Suprapubic skin (tissue), 4 donors: ENCODE results near the gene RNPEPL1. TPM values are rescaled to one million over a fixed set of nuclear protein-coding genes. Genes with fewer than 3 reads are reported as not detected.

ENCODE experiments used
- DNase-seq, 2 donors: peaks; one replicate each; pipeline ENCODE4 v3.0.0-alpha.2; 2019; ENCODE audit warnings: low spot score in 2 of 2
- H3K27ac ChIP-seq: fragments of 200-600 bp; sonication (generic); one replicate; pipeline ENCODE4 v1.5.1; 2019
- H3K27me3 ChIP-seq: fragments of 200-600 bp; sonication (generic); one replicate; pipeline ENCODE4 v1.5.1; 2019
- H3K36me3 ChIP-seq: fragments of 200-600 bp; sonication (generic); one replicate; pipeline ENCODE4 v1.5.1; 2019
- H3K4me1 ChIP-seq: fragments of 200-600 bp; sonication (generic); one replicate; pipeline ENCODE4 v1.5.1; 2019
- H3K4me3 ChIP-seq: fragments of 200-600 bp; sonication (generic); one replicate; pipeline ENCODE4 v1.5.1; 2019; ENCODE audit warnings: mild to moderate bottlenecking
- H3K9me3 ChIP-seq: fragments of 200-600 bp; sonication (generic); one replicate; pipeline ENCODE4 v1.5.1; 2019
- CTCF ChIP-seq, 2 donors: fragments of 200-600 bp in 1 of 2; fragments of 450-650 bp in 1 of 2; sonication (generic) in 1 of 2; IDR thresholded peaks; one replicate each; pipeline ENCODE4 v1.5.1; 2016 to 2019; ENCODE audit warnings: antibody characterized with exemption in 2 of 2, mild to moderate bottlenecking in 1 of 2, moderate library complexity in 1 of 2
- EP300 ChIP-seq: sonication (generic); formaldehyde crosslinking; IDR thresholded peaks from one replicate; pipeline ENCODE4 v1.6.1; 2017; ENCODE audit warnings: antibody characterized with exemption
- POLR2A ChIP-seq, 2 donors: fragments of 450-650 bp; IDR thresholded peaks; one replicate each; pipeline ENCODE4 v1.6.1; 2017; ENCODE audit warnings: antibody characterized with exemption in 2 of 2, mild to moderate bottlenecking in 2 of 2, moderate library complexity in 2 of 2
- POLR2AphosphoS5 ChIP-seq, 3 donors: sonication (generic); formaldehyde crosslinking; IDR thresholded peaks; one replicate each; pipeline ENCODE4 v1.6.1; 2017; ENCODE audit warnings: antibody characterized with exemption in 3 of 3
- WGBS: methylation state at CpG from one replicate; pipeline ENCODE4 v1.1.5; 2018; 5-methylcytosine and 5-hydroxymethylcytosine counted together
- total RNA-seq, 4 donors: library from RNA; depleted of rRNA; stranded (reverse); fragments of >200 nt; gene quantifications; one replicate each; pipeline ENCODE4 v1.1.0, GENCODE V29; 2016

RNPEPL1 gene
- total RNA-seq, 4 donors from 2014 or later, result 70.8 to 104 (median 72.6) TPM

GRCh38 chr2:240564561-240565332 lies 3.5 kb upstream of the RNPEPL1 start:
- no peak for TF ChIP-seq CTCF (IDR thresholded peaks at IDR 0.05)
- TF ChIP-seq POLR2AphosphoS5 (IDR thresholded peaks at IDR 0.05), result no peak
- TF ChIP-seq POLR2A (IDR thresholded peaks at IDR 0.05), result no peak
- no peak for TF ChIP-seq EP300
- no peaks in the 10 kb centered on the region for H3K27me3 ChIP-seq
- H3K4me3 ChIP-seq, result no peak overlapping the region
- WGBS, result 82% methylated on average over 10 of the region's 10 CpGs
- H3K36me3 ChIP-seq, result no peaks in the 10 kb centered on the region
- H3K9me3 ChIP-seq, result no peaks in the 10 kb centered on the region
- peak overlapping the region; percentile 91 for H3K27ac ChIP-seq
- peaks cover 74% of the 10 kb centered on the region for H3K4me1 ChIP-seq
- peak; percentile 41 to 59 for DNase-seq

- Histone ChIP-seq H3K27ac (peak overlapping the region; percentile 91), H3K4me3 (peak overlapping the region; percentile 61), H3K4me1 (peaks cover 78% of the 10 kb centered on the region), H3K36me3 (no peaks in the 10 kb centered on the region), H3K9me3 (no peaks in the 10 kb centered on the region), H3K27me3 (no peaks in the 10 kb centered on the region)
- 68% methylated on average over 17 of the region's 26 CpGs for WGBS
- TF ChIP-seq POLR2A (IDR thresholded peaks at IDR 0.05), result no peak
- TF ChIP-seq EP300, result no peak
- no peak for TF ChIP-seq CTCF (IDR thresholded peaks at IDR 0.05)
- TF ChIP-seq POLR2AphosphoS5 (IDR thresholded peaks at IDR 0.05), result no peak
- peak; percentile 90 to 93 for DNase-seq
Observed at GRCh38 chr2:240565333-240566202, 2.7 kb upstream of the RNPEPL1 start.

- H3K9me3 ChIP-seq, result no peaks in the 10 kb centered on the region
- peak; percentile 96 to 98 for DNase-seq
- H3K4me1 ChIP-seq, result peaks cover 84% of the 10 kb centered on the region
- 11% methylated on average over 9 of the region's 53 CpGs for WGBS
- H3K36me3 ChIP-seq, result peaks cover under 1% of the 10 kb centered on the region
- H3K27ac ChIP-seq, result peak overlapping the region; percentile 91
- H3K27me3 ChIP-seq, result no peaks in the 10 kb centered on the region
- no peak for TF ChIP-seq EP300
- no peak for TF ChIP-seq POLR2A (IDR thresholded peaks at IDR 0.05)
- TF ChIP-seq CTCF (IDR thresholded peaks at IDR 0.05), result peak; percentile 57 to 99
- TF ChIP-seq POLR2AphosphoS5 (IDR thresholded peaks at IDR 0.05), result no peak
- H3K4me3 ChIP-seq, result peak overlapping the region; percentile 61
Observed at GRCh38 chr2:240566203-240567136, 1.8 kb upstream of the RNPEPL1 start.

GRCh38 chr2:240567137-240567871 lies 980 bp upstream of the RNPEPL1 start:
- TF ChIP-seq POLR2A (IDR thresholded peaks at IDR 0.05) (no peak), CTCF (IDR thresholded peaks at IDR 0.05) (no peak), POLR2AphosphoS5 (IDR thresholded peaks at IDR 0.05) (no peak)
- Histone ChIP-seq H3K4me1 (peaks cover 80% of the 10 kb centered on the region), H3K9me3 (no peaks in the 10 kb centered on the region), H3K36me3 (peaks cover 9% of the 10 kb centered on the region), H3K27ac (peak overlapping the region; percentile 91), H3K4me3 (peak overlapping the region; percentile 61), H3K27me3 (no peaks in the 10 kb centered on the region)
- WGBS, result 22% methylated on average over 26 of the region's 26 CpGs
- peak; percentile 76 to 77 for DNase-seq
